ENCODE data around the gene C2CD2. TPM values are rescaled to one million over a fixed set of nuclear protein-coding genes. Genes with fewer than 3 reads are reported as not detected.

Gene C2CD2
- total and polyA plus RNA-seq, 2 donors (not counting 1 experiment from before 2014, with no cell fraction given), result 20.3 to 22.3 TPM

- TF ChIP-seq CTCF (conservative IDR thresholded peaks at IDR 0.05 in 1 of 2, IDR thresholded peaks at IDR 0.05 in 1 of 2; ENCODE audit: low read depth in 1 of 2, low read length in 2 of 2) (no peak), EZH2 (IDR thresholded peaks at IDR 0.05; ENCODE audit: low read length, missing control alignments) (no peak)
- no peak for DNase-seq (ENCODE audit: low read depth in 2 of 2)
- no peaks in the 10 kb centered on the region for H3K4me1 ChIP-seq (ENCODE audit: control insufficient read depth, extremely low read depth, insufficient read depth, low read length)
- no peak overlapping the region for H3K9ac ChIP-seq (ENCODE audit: insufficient read depth, low read length)
- H3K9me3 ChIP-seq (ENCODE audit: control insufficient read depth, insufficient read depth, low read depth, low read length), result no peaks in the 10 kb centered on the region
- no peaks in the 10 kb centered on the region for H3K36me3 ChIP-seq (ENCODE audit: control insufficient read depth, insufficient read depth, low read length)
- H2AFZ ChIP-seq (ENCODE audit: low read length), result no peak overlapping the region
- H3K4me3 ChIP-seq (replicated peaks in 1 of 4; ENCODE audit: control extremely low read depth in 1 of 4, insufficient read depth in 1 of 4, low read depth in 3 of 4, low read length in 4 of 4), result no peak overlapping the region
- no peaks in the 10 kb centered on the region for H3K27me3 ChIP-seq (ENCODE audit: control insufficient read depth, insufficient read depth, low read length)
- no peaks in the 10 kb centered on the region for H3K79me2 ChIP-seq (ENCODE audit: control insufficient read depth, insufficient read depth, low read length)
- H3K27ac ChIP-seq (ENCODE audit: insufficient read depth, low read length), result no peak overlapping the region
- H3K4me2 ChIP-seq (ENCODE audit: extremely low read depth, insufficient read depth, low read length), result no peak overlapping the region
- H4K20me1 ChIP-seq (ENCODE audit: control insufficient read depth, extremely low read depth, insufficient read depth, low read length), result no peaks in the 10 kb centered on the region
These were observed 18.8 kb upstream of the C2CD2 start for GRCh38 chr21:41972511-41973205.

- H3K9me3 ChIP-seq (ENCODE audit: control insufficient read depth, insufficient read depth, low read depth, low read length), result no peaks in the 10 kb centered on the region
- DNase-seq (ENCODE audit: low read depth in 2 of 2), result no peak
- H4K20me1 ChIP-seq (ENCODE audit: control insufficient read depth, extremely low read depth, insufficient read depth, low read length), result no peaks in the 10 kb centered on the region
- TF ChIP-seq EZH2 (IDR thresholded peaks at IDR 0.05; ENCODE audit: low read length, missing control alignments) (no peak), CTCF (conservative IDR thresholded peaks at IDR 0.05 in 1 of 2, IDR thresholded peaks at IDR 0.05 in 1 of 2; ENCODE audit: low read depth in 1 of 2, low read length in 2 of 2) (no peak)
- H3K4me3 ChIP-seq (replicated peaks in 1 of 4; ENCODE audit: control extremely low read depth in 1 of 4, insufficient read depth in 1 of 4, low read depth in 3 of 4, low read length in 4 of 4), result no peak overlapping the region
- H2AFZ ChIP-seq (ENCODE audit: low read length), result no peak overlapping the region
- H3K4me1 ChIP-seq (ENCODE audit: control insufficient read depth, extremely low read depth, insufficient read depth, low read length), result no peaks in the 10 kb centered on the region
- H3K79me2 ChIP-seq (ENCODE audit: control insufficient read depth, insufficient read depth, low read length), result no peaks in the 10 kb centered on the region
- H3K36me3 ChIP-seq (ENCODE audit: control insufficient read depth, insufficient read depth, low read length), result no peaks in the 10 kb centered on the region
- no peak overlapping the region for H3K4me2 ChIP-seq (ENCODE audit: extremely low read depth, insufficient read depth, low read length)
- no peaks in the 10 kb centered on the region for H3K27me3 ChIP-seq (ENCODE audit: control insufficient read depth, insufficient read depth, low read length)
- no peak overlapping the region for H3K27ac ChIP-seq (ENCODE audit: insufficient read depth, low read length)
- no peak overlapping the region for H3K9ac ChIP-seq (ENCODE audit: insufficient read depth, low read length)
These were observed 18.1 kb upstream of the C2CD2 start for GRCh38 chr21:41971891-41972290.

GRCh38 chr21:41970751-41971653 lies 17.2 kb upstream of the C2CD2 start:
- DNase-seq (ENCODE audit: low read depth in 2 of 2), result no peak

More at GRCh38 chr21:41970751-41971653, 17.2 kb upstream of the C2CD2 start:
- H3K4me2 ChIP-seq (ENCODE audit: extremely low read depth, insufficient read depth, low read length), result no peak overlapping the region
- H3K4me1 ChIP-seq (ENCODE audit: control insufficient read depth, extremely low read depth, insufficient read depth, low read length), result no peaks in the 10 kb centered on the region
- no peaks in the 10 kb centered on the region for H3K36me3 ChIP-seq (ENCODE audit: control insufficient read depth, insufficient read depth, low read length)
- no peaks in the 10 kb centered on the region for H3K79me2 ChIP-seq (ENCODE audit: control insufficient read depth, insufficient read depth, low read length)
- H2AFZ ChIP-seq (ENCODE audit: low read length), result no peak overlapping the region
- H3K27ac ChIP-seq (ENCODE audit: insufficient read depth, low read length), result no peak overlapping the region
- no peak for TF ChIP-seq EZH2 (IDR thresholded peaks at IDR 0.05; ENCODE audit: low read length, missing control alignments)
- H3K4me3 ChIP-seq (replicated peaks in 1 of 4; ENCODE audit: control extremely low read depth in 1 of 4, insufficient read depth in 1 of 4, low read depth in 3 of 4, low read length in 4 of 4), result no peak overlapping the region
- no peaks in the 10 kb centered on the region for H3K27me3 ChIP-seq (ENCODE audit: control insufficient read depth, insufficient read depth, low read length)
- H4K20me1 ChIP-seq (ENCODE audit: control insufficient read depth, extremely low read depth, insufficient read depth, low read length), result no peaks in the 10 kb centered on the region
- no peak overlapping the region for H3K9ac ChIP-seq (ENCODE audit: insufficient read depth, low read length)
- no peaks in the 10 kb centered on the region for H3K9me3 ChIP-seq (ENCODE audit: control insufficient read depth, insufficient read depth, low read depth, low read length)
